ENCODE results near the gene ZIK1.

The ZIK1 gene

DNA sequence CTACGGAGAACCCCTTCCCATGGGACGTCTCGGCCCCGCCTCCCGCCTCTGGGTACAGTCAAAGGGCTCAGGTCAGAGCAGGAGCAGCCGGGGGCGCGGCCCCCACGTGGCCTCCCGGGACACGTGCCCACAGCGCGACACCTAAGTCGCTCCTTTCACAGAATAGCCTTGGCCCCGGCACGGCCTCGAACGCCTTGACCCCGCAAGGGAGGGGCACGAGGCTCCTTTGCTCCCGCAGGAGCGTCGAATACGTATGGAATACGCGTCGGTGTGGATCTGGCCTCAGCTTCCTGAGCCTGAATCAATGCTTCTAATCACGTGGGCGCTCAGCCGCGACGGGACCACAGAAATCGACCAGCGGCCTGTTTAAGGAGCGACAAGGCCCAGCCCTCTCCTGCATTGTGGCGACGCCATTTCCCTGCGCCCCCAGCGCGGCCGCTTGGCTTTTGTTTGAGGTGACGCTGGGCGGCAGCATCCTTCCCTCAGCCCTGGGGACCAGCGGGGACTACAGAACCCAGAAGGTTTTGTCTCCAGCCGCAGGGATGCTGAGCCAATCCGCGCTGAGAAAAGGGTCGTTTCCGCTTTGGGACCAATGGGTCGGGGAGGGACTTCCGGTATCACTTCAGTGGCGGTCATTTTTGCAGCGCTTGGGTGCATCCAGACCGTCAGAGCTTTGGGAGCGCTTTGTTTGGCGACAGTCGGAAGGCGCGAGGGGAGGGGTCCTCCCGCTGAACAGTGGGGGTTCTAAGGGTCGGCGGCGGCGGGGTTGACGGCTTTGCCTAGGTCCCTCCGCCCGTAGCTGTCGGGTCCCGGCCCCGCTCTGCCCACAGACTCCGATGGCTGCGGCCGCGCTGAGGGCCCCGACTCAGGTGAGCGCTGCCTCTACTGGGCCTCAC lies at the start of gene ZIK1:
Gene ZIK1, plus strand, starts transcription at position 625 of the 896 bp plus-strand sequence. Its CDS starts 212 bp downstream, at position 837.
- DNase-seq: peak; percentile 77 to 86

DNA sequence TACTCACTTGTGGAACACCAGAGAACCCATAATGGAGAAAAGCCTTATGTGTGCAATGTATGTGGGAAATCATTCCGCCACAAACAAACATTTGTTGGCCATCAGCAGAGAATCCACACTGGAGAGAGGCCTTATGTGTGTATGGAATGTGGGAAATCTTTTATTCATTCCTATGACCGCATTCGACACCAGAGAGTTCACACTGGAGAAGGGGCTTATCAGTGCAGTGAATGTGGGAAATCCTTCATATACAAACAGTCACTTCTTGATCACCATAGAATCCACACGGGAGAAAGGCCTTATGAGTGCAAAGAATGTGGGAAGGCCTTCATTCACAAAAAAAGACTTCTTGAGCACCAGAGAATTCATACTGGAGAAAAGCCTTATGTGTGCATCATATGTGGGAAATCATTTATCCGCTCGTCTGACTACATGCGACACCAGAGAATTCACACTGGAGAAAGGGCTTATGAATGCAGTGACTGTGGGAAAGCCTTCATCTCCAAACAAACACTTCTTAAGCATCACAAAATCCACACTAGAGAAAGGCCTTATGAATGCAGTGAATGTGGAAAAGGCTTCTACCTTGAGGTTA lies 45.9 kb upstream of the ZIK1 start:
- DNase-seq: no peak

DNA sequence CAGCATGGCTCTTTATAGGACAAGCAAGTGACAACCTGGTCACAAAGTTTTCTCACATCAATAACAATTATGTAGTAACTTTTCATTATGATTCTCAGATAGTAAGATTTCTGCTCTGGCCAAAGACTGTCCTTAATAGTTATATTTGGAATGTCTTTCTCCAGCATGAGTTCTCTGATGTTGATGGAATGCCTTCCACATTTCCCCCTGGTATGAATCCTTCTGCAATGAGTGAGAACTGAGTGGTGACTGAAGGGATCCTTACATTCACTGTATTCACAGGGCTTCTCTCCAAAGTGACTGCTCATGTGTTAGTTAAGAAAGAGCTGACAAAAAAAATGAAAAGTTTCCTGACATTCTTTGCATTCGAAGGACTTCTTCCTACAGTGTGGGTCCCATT lies 37.4 kb upstream of the ZIK1 start:
- no peak for DNase-seq

DNA sequence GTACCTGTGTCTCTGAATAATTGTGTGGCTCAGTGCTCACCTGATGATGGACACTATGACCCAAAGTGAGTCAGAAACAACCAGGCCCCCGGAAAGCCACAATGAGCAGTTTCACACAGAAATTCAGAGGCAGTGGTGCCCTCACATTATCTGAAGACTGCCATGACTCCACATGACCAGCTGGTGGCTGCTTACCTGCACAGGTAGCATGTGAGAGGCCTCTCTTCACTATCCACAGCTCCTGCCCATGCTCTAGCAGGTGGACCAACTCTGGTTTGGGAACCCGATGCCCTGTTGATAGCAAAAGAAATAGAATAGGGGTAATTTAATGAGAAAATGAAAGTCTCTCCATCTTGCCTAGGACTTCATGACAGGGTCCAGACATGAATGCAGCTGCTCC lies 31.5 kb upstream of the ZIK1 start:
- DNase-seq: no peak

DNA sequence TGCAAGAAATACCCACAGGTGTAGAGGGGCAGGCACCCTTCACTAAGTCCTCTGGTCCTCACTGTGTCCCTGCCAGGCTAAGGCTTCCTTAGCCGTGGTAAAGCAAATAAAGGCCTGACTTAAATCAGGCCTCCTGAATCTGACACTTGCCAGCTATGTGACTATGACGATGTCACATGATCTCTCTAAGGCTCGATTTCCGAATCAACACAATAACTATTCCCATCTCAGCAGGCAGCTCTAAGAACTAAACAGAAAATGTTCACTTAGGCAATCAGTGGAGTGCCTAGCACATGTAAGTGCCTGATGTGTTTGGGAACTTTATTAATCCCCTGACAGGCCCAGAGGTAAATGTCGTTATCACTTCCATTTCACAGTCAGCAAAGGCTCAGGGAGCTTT lies 26.3 kb upstream of the ZIK1 start:
- no peak for DNase-seq

DNA sequence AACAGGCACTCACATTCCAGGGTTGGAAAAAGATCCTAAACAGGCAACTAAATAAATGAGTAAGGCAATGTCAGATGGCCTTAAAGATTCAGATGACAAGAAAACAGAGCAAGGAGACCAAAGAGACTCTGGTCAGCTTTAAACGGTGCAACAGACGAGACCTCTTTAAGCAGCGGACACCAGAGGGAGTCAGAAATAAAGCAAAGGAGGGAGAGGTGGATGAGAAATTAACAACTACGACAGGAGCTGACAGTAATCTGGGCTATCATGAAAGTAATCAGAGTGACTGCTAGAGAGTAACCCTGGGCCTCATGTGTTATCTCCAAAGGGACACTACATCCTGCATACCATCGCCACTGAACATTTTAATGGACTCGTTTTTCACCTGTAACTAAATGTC lies 25.4 kb upstream of the ZIK1 start:
- DNase-seq: no peak

DNA sequence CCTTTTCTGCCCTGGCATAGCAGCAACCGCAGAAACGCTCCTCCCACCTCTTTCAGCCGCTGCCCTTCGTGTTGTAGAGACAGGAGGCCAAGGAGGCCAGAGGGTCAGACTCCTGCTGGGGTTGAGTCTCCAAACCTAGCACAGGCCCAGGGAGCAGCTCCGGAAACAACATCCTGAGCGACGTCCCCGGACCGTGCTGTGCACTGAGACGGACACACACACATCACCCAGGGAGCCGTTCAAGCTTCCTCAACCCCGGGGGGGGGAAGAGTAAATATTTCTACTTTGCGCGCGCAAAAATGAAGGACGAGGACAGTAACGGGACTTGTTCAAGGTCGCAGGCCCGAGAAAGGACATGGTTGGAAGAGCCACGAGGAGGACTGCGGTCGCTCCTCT lies 24.9 kb upstream of the ZIK1 start:
- DNase-seq: peak; percentile 15 to 25

DNA sequence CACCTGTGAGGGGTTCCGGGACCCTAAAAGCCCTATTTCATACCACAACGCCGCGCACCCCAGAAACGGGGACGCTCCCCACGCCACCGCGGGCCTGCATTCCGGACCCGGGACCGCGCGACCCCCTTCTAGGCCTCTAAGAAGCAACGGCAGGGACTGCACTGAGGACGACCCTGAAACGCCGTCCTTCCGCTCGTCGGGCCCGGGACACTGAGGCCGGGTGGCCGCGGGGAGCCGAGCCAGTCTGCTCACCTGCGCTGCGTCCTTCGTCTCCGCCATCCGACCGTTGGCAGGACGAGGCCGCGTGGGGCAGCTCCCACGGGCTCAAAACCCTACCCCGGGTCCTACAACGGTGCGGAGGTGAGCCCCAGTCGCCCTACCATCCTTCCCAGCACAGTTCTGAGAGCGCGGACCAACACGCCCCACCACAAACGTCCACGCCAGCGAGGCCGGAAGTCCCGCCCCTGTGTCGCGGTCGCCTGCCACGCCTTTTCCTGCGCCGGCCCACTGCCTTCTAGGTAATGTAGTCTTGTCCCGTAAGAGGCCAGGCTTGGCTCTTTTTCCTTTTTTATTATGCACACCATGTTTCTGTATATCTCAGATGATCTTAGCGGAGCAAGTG lies 24.4 kb upstream of the ZIK1 start, which contains the start of gene ZNF550:
Gene ZNF550, minus strand, starts transcription at position 460 of the 622 bp plus-strand sequence. Its CDS starts 181 bp downstream, at position 279.
- DNase-seq: peak; percentile 89 to 90

DNA sequence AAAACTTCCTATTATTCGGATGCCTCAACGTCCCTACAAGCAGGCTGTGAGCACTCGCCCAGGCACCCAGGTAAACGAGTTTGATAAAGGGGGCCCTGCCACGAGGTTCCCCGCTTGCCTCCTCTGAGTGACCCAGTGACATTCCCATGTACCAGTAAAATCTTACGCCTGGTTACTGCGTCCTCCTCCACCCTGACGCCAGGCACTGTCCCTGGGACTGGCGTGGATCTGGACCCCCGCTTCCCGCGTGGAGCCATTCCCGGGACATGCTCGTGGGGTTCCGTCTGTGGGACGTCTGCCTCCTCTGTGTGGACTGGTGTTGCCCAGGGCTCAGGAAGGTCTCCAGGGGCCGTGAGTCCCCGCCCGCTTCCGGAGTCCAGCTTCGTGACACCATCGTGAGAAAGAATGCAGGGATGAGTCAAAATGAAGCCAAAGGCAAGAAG lies 23.9 kb upstream of the ZIK1 start:
- no peak for DNase-seq

DNA sequence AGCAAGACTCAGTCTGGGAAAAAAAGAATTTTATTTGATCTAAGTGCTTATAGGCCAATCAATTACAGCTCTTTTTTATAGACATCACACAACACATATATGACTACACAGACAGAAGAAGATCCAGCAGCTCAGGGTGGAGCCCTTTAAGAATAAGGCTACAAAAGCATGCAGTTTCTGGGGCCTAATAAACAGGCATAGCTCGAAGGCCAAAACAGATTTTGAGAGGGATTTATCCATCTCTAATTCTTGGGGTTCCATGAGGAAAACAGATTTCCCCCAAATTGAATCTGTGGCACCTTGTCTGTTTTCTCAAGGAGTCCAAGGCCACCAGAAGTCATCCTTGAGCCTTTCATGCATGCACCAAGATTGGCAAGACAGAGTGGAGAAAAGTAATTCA lies 20.4 kb upstream of the ZIK1 start:
- no peak for DNase-seq

DNA sequence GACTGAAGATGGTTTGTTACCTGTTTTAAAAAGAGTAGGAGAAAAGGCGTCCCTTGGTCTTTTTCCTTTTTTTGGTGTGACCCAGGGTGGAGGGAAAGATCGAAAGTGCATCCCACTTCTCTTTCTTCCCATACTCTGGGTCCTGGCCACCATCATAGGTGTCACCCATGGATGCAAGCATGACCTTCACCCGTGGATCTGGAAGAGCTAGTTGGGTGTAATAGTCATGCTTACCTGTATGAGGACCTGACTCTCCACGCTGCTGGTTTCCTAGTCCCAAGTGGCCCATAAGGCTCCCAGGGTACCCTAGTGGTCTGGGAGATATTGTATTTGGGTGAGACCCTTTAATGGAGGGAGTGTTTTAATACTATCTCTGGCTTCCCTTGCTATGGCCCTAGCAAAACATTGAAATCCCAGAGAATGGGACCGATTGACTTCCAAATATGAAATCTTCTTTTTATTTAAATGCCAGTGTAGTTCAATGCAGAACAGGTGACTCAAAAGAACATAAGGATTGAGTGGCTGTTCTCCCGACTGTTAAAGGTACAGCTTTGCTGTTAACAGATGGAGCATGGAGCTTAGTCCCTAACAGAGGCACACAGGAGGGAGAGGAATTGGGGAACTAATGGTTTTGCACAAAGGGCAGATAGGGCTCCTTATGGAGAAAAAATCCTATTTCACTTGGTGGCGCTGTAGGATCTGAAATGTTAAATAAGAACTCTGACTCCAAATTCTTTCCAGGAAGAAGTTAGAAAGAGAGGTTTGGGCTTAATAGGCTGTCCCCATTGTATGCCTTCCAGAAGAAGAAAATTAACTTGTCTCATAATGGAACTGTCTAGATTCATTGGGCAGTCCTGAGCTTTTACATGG lies 17.3 kb upstream of the ZIK1 start:
- DNase-seq: no peak

DNA sequence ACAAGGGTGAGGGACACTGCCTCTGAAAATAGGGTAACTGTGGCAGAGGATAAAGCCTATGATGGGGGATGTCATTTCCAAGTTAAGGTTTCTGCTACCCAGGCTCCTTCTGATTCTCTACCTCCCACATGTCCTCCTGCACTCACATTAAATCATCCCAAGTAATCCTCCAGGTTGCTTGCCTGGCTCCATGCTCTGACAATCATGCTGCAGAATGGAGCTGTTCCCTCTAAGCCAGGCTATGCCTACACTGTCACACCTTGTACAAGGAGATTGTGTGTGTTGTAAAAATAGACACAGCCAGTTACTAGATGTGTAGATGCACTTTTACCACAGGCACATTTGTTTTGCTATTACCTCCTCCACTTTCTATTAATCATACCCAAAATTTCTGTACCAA lies 13.2 kb upstream of the ZIK1 start:
- no peak for DNase-seq

DNA sequence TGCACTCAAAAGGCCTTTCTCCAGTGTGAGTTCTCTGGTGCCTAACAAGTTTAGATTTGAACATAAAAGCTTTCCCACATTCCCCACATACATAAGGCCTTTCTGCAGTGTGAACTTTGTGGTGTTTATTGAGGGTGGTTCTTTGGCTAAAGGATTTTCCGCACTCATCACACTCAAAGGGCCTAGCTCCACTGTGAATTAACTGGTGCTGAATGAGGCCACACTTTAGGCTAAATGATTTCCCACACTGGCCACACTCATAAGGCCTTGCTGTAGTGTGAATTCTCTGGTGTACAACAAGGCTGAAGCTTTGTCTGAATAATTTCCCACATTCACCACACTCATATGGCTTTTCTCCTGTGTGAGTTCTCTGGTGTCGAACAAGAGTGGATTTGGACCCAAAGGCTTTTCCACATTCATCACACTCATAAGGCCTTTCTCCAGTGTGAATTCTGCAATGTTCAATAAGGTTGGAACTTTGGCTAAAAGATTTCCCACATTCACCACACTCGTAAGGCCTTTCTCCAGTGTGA lies 11.5 kb upstream of the ZIK1 start:
- DNase-seq: no peak

DNA sequence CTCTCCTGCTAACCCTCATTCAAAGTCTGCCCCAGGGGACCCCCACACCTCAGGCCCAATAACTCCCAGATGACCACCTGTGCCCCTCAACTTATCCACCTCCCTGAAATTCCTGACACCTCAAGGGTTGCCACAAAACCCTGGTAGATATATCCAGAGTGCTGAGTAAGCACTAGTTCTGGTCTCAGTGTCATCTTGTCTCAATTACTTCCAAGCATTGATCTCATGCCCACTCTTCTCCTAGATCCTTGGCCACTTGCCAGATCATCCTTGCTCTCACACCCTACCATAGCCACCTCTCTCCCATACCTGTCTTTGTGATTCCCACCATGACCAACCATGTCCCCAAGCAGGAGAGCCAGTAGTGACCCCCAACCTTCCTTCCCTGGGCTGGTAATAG lies 7.3 kb upstream of the ZIK1 start:
- DNase-seq: no peak

DNA sequence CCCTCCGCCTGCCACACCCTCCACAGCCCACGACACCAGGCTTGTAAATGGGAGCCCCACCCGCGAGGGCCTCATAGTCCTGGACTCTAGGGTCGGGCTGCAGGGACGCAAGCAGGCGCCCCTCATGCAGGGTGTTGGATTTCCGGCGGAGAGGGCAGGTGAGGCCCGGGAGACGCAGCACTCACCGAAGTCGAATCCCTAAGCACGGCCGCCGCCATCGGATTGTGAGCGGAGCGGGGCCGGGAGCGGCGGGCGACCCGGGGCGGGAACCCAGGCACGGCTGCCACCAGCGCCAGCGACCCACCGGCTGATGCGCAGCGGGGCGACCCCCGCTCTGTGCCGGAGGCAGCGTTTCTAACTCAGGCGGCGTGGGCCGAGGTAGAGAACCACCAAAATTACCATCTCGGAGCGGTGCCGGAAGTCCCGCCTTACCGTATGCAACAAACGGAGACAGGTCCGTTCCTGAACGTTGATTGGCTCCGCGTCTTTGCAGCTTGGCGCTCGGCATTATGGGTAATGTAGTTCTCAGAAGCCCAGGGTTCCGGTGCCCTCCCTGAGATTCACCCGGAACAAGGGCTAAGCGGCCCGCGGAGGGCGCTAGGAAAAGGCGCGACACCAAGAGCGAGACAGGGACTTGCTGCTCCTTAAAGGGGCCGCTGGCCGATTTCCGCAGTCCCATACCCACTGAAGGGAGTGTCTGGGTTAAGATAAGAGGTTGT lies 5.3 kb upstream of the ZIK1 start, which contains the start of gene ZNF416:
Gene ZNF416, minus strand, starts transcription at position 425 of the 719 bp plus-strand sequence. Its CDS starts 207 bp downstream, at position 218.
- peak; percentile 88 to 94 for DNase-seq

DNA sequence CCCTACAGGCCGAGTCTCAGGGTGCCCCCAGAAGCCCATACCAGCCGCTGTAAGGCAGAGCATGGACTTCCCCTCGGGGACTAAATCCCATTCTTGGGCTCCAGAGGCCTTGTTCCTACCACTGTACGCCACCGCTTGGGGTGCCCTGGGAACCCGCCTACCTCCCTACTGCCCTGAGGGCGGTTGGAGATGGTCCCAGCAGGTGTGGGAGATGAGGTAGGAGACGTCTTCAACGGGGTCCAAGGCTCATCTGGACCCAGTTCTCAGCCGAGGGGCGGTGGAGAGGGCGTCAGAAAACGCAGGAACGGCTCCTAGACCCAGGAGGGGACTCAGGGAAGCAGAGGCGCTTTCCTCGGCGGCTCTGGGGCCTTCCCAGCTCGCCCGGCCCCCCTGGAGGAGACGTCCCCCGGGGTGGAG lies 833 bp upstream of the ZIK1 start:
- no peak for DNase-seq

DNA sequence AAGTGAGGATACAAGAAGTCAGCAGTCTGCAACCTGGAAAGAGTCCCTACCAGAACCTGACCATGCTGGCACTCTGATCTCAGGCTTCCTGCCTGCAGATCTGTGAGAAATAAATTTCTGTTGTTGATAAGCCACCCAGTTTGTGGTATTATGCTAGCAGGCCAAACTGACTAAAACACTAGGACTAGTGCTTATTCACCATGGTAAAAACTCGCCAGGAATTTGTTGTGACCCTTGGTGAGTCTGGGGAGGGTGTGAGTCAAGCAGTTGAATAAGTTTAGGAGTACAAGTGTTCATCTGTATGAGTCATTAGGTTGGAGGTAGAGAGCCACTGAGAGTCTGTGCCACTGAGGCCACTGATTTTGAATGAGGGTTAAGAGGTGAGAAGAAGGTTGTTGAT lies 3.6 kb downstream of the ZIK1 start:
- DNase-seq: no peak

DNA sequence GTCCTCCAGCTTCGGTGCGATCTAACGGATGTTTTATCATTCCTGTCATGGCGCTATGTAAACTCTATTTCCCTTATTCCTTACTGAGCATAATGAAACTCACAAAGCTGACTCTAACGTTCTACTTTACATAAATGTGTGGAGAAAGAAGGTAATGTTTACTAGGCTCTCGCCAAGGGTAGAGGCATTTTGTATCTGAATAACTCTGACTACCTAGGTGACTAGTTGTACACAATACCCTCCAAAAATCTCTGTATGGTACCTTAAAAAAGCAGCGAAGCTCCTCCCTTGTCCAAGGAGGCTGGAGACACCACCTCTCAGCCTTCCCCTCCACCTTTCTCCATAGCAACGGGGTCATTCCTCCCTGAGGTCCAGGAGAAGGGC lies 15.4 kb downstream of the ZIK1 start:
- no peak for DNase-seq

DNA sequence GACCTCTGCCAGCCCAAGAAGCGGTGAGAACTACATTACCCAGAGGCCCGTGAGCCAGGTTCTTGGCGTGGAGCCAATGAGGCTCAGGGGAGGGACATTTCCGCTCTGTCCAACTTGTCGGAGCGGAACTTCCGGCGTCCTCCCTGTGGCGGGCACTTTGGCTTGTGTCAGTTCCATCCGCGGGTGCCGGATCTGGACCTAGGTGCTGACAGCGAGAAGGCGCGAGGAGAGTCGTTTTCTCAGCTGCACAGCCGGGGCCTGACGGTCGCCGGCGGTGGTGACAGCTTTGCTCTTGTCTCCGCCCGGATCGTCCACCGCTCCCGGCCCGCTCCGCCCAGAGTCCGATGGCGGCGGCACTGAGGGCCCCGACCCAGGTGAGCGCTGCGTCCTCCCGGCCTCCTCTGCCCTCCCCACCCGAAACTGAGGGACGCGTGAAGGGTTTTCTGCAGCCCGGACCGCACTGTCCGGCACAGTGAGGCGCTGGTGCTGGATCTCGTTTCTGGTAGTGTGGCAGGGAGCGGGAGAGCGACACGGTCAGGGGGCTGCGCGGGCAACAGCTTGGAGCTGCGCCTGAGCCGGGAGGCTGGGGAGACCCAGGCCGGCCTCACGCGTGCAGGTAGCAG lies 15.9 kb downstream of the ZIK1 start, which contains the start of gene ZNF530:
Gene ZNF530, plus strand, starts transcription at position 125 of the 623 bp plus-strand sequence. CDS start 4,461 bp downstream, outside the sequence.
- DNase-seq: peak; percentile 91

DNA sequence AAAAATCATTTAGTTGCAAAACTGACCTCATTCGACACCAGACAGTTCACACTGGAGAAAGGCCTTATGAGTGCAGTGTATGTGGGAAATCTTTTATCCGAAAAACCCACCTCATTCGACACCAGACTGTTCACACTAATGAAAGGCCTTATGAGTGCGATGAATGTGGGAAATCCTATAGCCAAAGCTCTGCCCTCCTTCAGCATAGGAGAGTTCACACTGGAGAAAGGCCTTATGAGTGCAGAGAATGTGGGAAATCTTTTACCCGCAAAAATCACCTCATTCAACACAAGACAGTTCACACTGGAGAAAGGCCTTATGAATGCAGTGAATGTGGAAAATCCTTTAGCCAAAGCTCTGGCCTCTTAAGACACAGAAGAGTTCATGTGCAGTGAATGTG lies 23.0 kb downstream of the ZIK1 start:
- DNase-seq: no peak

DNA sequence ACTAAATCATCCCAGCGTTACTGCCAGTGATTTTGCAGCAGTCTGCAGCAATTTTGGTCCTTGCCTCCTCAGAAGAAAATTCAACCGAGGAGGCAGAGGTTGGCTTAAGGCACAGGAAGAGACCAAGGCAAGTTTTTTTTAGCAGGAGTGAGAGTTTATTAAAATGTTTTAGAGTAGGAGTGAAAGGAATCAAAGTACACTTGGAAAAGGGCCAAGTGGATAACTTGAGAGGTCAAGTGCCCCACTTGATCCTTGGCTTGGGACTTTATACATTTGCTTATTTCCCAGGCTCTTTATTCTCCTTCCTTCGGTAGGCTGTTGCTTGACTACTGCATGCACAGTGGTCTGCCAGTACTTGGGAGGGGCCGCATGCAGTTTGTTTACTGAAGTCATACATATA lies 27.2 kb downstream of the ZIK1 start:
- DNase-seq: no peak

Measured in stimulated activated CD4-positive, alpha-beta T cell treated with anti-CD3 and anti-CD28 coated beads, Interleukin-2, amount 100 ng/mL, for 24 hours (primary cell).